Astrocyte (in vitro differentiated cells and primary cell): ENCODE data around the gene KRT71. TPM values are rescaled to one million over a fixed set of nuclear protein-coding genes. Genes with fewer than 3 reads are reported as not detected.

ENCODE experiments used
- DNase-seq: peaks from one replicate; pipeline ENCODE4 v3.0.0-alpha.2; 2010; ENCODE audit warnings: low read depth
- FAIRE-seq: peaks from 2 replicates; lab custom pipeline; 2011; peaks lifted over from hg19 to GRCh38; lab: Jason Lieb, UNC
- H2AFZ ChIP-seq: 2 replicates; pipeline ENCODE4 v1.6.0; 2012; ENCODE audit warnings: low read depth, low read length, inconsistent platforms
- H3K27ac ChIP-seq: 2 replicates; pipeline ENCODE4 v1.5.1; 2011; ENCODE audit warnings: low read depth, low read length, inconsistent platforms
- H3K27me3 ChIP-seq: 2 replicates; pipeline ENCODE4 v1.6.0; 2011; ENCODE audit warnings: low read length, inconsistent platforms; ENCODE audit not compliant: insufficient read depth
- H3K36me3 ChIP-seq: 2 replicates; pipeline ENCODE4 v1.5.1; 2011; ENCODE audit warnings: low read length, inconsistent platforms; ENCODE audit not compliant: insufficient read depth
- H3K4me1 ChIP-seq: 2 replicates; pipeline ENCODE4 v1.5.1; 2011; ENCODE audit warnings: low read length, inconsistent platforms; ENCODE audit not compliant: insufficient read depth
- H3K4me2 ChIP-seq: 2 replicates; pipeline ENCODE4 v1.6.0; 2012; ENCODE audit warnings: low read length, inconsistent platforms
- H3K4me3 ChIP-seq: 2 replicates; pipeline ENCODE4 v1.5.1; 2011; ENCODE audit warnings: low read depth, mild to moderate bottlenecking, low read length, inconsistent platforms; ENCODE audit not compliant: insufficient read depth
- H3K79me2 ChIP-seq: 2 replicates; pipeline ENCODE4 v1.6.0; 2012; ENCODE audit warnings: mild to moderate bottlenecking, low read length, inconsistent platforms; ENCODE audit not compliant: insufficient read depth
- H3K9ac ChIP-seq: 2 replicates; pipeline ENCODE4 v1.6.0; 2012; ENCODE audit warnings: mild to moderate bottlenecking, low read length, inconsistent platforms
- H3K9me3 ChIP-seq: 2 replicates; pipeline ENCODE4 v1.5.1; 2012; ENCODE audit warnings: low read depth, mild to moderate bottlenecking, low read length, inconsistent platforms; ENCODE audit not compliant: insufficient read depth
- H4K20me1 ChIP-seq: 2 replicates; pipeline ENCODE4 v1.6.0; 2012; ENCODE audit warnings: low read length, inconsistent platforms; ENCODE audit not compliant: insufficient read depth
- H3K27ac Mint-ChIP-seq: one replicate; pipeline ENCODE4 v1.8.0; 2021; ENCODE audit warnings: mild to moderate bottlenecking, mixed read lengths; ENCODE audit not compliant: unreplicated experiment
- H3K27me3 Mint-ChIP-seq: one replicate; pipeline ENCODE4 v1.8.0; 2021; ENCODE audit warnings: low read depth, mixed read lengths; ENCODE audit not compliant: unreplicated experiment
- H3K36me3 Mint-ChIP-seq: one replicate; pipeline ENCODE4 v1.8.0; 2021; ENCODE audit warnings: low read depth, mixed read lengths; ENCODE audit not compliant: unreplicated experiment
- H3K4me1 Mint-ChIP-seq: one replicate; pipeline ENCODE4 v1.8.0; 2021; ENCODE audit warnings: low read depth, mixed read lengths; ENCODE audit not compliant: unreplicated experiment
- H3K4me3 Mint-ChIP-seq: one replicate; pipeline ENCODE4 v1.8.0; 2021; ENCODE audit warnings: mild to moderate bottlenecking, moderate library complexity, mixed read lengths; ENCODE audit not compliant: unreplicated experiment
- H3K9me3 Mint-ChIP-seq: one replicate; pipeline ENCODE4 v1.8.0; 2021; ENCODE audit warnings: mild to moderate bottlenecking, mixed read lengths; ENCODE audit not compliant: unreplicated experiment
- CTCF ChIP-seq: IDR thresholded peaks from 2 replicates; pipeline ENCODE4 v1.5.1; 2011; ENCODE audit warnings: low read depth, mild to moderate bottlenecking, inconsistent platforms, low read length, moderate library complexity; ENCODE audit not compliant: insufficient read depth
- EZH2 ChIP-seq: IDR thresholded peaks from 2 replicates; pipeline ENCODE4 v1.6.1; 2012; ENCODE audit warnings: mild to moderate bottlenecking, low read length, inconsistent platforms; ENCODE audit not compliant: insufficient read depth
- total RNA-seq: library from RNA; stranded (reverse); gene quantifications from 2 replicates; pipeline ENCODE4 v1.2.1, GENCODE V29; 2021

The KRT71 gene
- total RNA-seq, 1 donor from 2014 or later, result not detected

- Histone ChIP-seq H3K27me3 (peaks cover 6% of the 10 kb centered on the region), H3K27ac (no peak overlapping the region), H3K4me2 (no peak overlapping the region), H3K4me1 (no peaks in the 10 kb centered on the region), H3K4me3 (no peak overlapping the region), H3K9me3 (no peaks in the 10 kb centered on the region), H3K79me2 (no peaks in the 10 kb centered on the region), H2AFZ (no peak overlapping the region), H3K9ac (no peak overlapping the region), H3K36me3 (no peaks in the 10 kb centered on the region), H4K20me1 (no peaks in the 10 kb centered on the region)
- H3K27me3 Mint-ChIP-seq, result peaks cover 31% of the 10 kb centered on the region
- no peak overlapping the region for H3K27ac Mint-ChIP-seq
- peaks cover 14% of the 10 kb centered on the region for H3K4me1 Mint-ChIP-seq
- no peak overlapping the region for H3K4me3 Mint-ChIP-seq
- no peak for TF ChIP-seq CTCF
- TF ChIP-seq EZH2, result no peak
- H3K9me3 Mint-ChIP-seq, result peaks cover 3% of the 10 kb centered on the region
- H3K36me3 Mint-ChIP-seq, result no peaks in the 10 kb centered on the region
- FAIRE-seq, result no peak
- DNase-seq, result no peak
Measured at GRCh38 chr12:52542157-52542556, 10.8 kb downstream of the KRT71 start.

GRCh38 chr12:52541709-52542108 lies 11.2 kb downstream of the KRT71 start:
- peaks cover 28% of the 10 kb centered on the region for H3K27me3 Mint-ChIP-seq

More at GRCh38 chr12:52541709-52542108, 11.2 kb downstream of the KRT71 start:
- DNase-seq (no peak), FAIRE-seq (no peak)
- Histone ChIP-seq H3K36me3 (no peaks in the 10 kb centered on the region), H2AFZ (no peak overlapping the region), H3K9me3 (no peaks in the 10 kb centered on the region), H3K4me2 (no peak overlapping the region), H4K20me1 (no peaks in the 10 kb centered on the region), H3K4me1 (no peaks in the 10 kb centered on the region), H3K9ac (no peak overlapping the region), H3K27me3 (peaks cover 6% of the 10 kb centered on the region), H3K27ac (no peak overlapping the region), H3K4me3 (no peak overlapping the region), H3K79me2 (no peaks in the 10 kb centered on the region)
- Mint-ChIP-seq H3K27ac (no peak overlapping the region), H3K36me3 (no peaks in the 10 kb centered on the region), H3K9me3 (peaks cover 3% of the 10 kb centered on the region), H3K4me1 (peaks cover 14% of the 10 kb centered on the region), H3K4me3 (no peak overlapping the region)
- TF ChIP-seq EZH2 (no peak), CTCF (no peak)
